HepG2 (cell line): ENCODE data around the gene TUBA4B. TPM values are rescaled to one million over a fixed set of nuclear protein-coding genes. Genes with fewer than 3 reads are reported as not detected.

Experiments used
- FOXC1 ChIP-seq: sonication (generic); formaldehyde crosslinking; IDR thresholded peaks from 2 replicates; pipeline ENCODE4 v1.8.0; 2022; ENCODE audit warnings: mild to moderate bottlenecking, missing genetic modification reagents, borderline replicate concordance
- JUNB ChIP-seq: sonication (generic); formaldehyde crosslinking; IDR thresholded peaks from 2 replicates; pipeline ENCODE4 v1.8.0; 2022; ENCODE audit warnings: missing genetic modification reagents, mild to moderate bottlenecking, borderline replicate concordance
- JUND ChIP-seq: sonication (generic); formaldehyde crosslinking; IDR thresholded peaks from 2 replicates; pipeline ENCODE4 v1.8.0; 2022; ENCODE audit warnings: mild to moderate bottlenecking, missing genetic modification reagents
- KLF6 ChIP-seq: IDR thresholded peaks from 2 replicates; pipeline ENCODE4 v1.8.0; 2016; ENCODE audit warnings: missing biosample characterization, missing genetic modification reagents
- NFRKB ChIP-seq: fragments of 450-650 bp; IDR thresholded peaks from 2 replicates; pipeline ENCODE4 v1.6.1; 2017
- NR1H2 ChIP-seq: sonication (generic); formaldehyde crosslinking; IDR thresholded peaks from 2 replicates; pipeline ENCODE4 v1.8.1; 2022; ENCODE audit warnings: low read depth, missing genetic modification reagents, borderline replicate concordance
- U2AF1 ChIP-seq: fragments of 200-400 bp; formaldehyde crosslinking; optimal IDR thresholded peaks from 2 replicates; pipeline ENCODE3; 2017; ENCODE audit warnings: mild to moderate bottlenecking, low read depth, low read length
- ZBTB38 ChIP-seq: sonication (generic); formaldehyde crosslinking; IDR thresholded peaks from 2 replicates; pipeline ENCODE4 v1.5.1; 2020; ENCODE audit warnings: mild to moderate bottlenecking, missing genetic modification reagents
- ZFYVE20 ChIP-seq: sonication (generic); formaldehyde crosslinking; IDR thresholded peaks from 2 replicates; pipeline ENCODE4 v1.8.0; 2023; ENCODE audit warnings: low read depth, mild to moderate bottlenecking, moderate library complexity, missing genetic modification reagents, borderline replicate concordance
- ZNF225 ChIP-seq: sonication (generic); formaldehyde crosslinking; IDR thresholded peaks from 2 replicates; pipeline ENCODE4 v1.4.0; 2020; ENCODE audit warnings: mild to moderate bottlenecking, missing genetic modification reagents
- ZNF260 ChIP-seq: sonication (generic); formaldehyde crosslinking; IDR thresholded peaks from 2 replicates; pipeline ENCODE4 v1.4.0; 2020; ENCODE audit warnings: missing genetic modification reagents, low read depth, mild to moderate bottlenecking, borderline replicate concordance
- polyA plus RNA-seq, 8 experiments: library from polyadenylated mRNA; depleted of rRNA in 3 of 8; stranded (reverse) in 7 of 8; unstranded in 1 of 8; fragments of >200 nt; fragmentation: Illumina TruSeq in 4 of 8; extraction: Trizol in 4 of 8; gene quantifications; 2 replicates each; pipeline versions ENCODE4 v1.2.1 to v1.2.3, GENCODE V29; 2011 to 2016; ENCODE audit warnings: low read depth in 4 of 8, missing spikeins in 1 of 8, mixed read lengths in 1 of 8; ENCODE audit not compliant: insufficient read depth in 1 of 8
- total RNA-seq, 5 experiments: library from RNA; depleted of rRNA; stranded (reverse); fragments of >200 nt; fragmentation: Illumina TruSeq; extraction: Trizol; gene quantifications; 2 replicates each; pipeline ENCODE4 v1.2.3, GENCODE V29; 2016; ENCODE audit warnings: low read depth in 1 of 5
- TF ChIP-seq, protein P1 (sequence below): sonication (generic); formaldehyde crosslinking; conservative IDR thresholded peaks from 2 replicates; pipeline ENCODE4 v1.8.0; 2022; ENCODE audit warnings: missing genetic modification reagents
- TF ChIP-seq, protein P2 (sequence below): sonication (generic); formaldehyde crosslinking; conservative IDR thresholded peaks from 2 replicates; pipeline ENCODE4 v1.8.1; 2023; ENCODE audit warnings: missing genetic modification reagents
- TF ChIP-seq, protein P3 (sequence below): IDR thresholded peaks from 2 replicates; pipeline ENCODE4 v1.6.1; 2016; ENCODE audit warnings: low read depth
- TF ChIP-seq, protein P4 (sequence below): sonication (generic); formaldehyde crosslinking; IDR thresholded peaks from 2 replicates; pipeline ENCODE4 v1.4.0; 2020; ENCODE audit warnings: mild to moderate bottlenecking, missing genetic modification reagents
- TF ChIP-seq, protein P5 (sequence below), 2 experiments: sonication (generic) in 1 of 2; formaldehyde crosslinking in 1 of 2; IDR thresholded peaks; 2 replicates each; pipeline versions ENCODE4 v1.5.1 to v1.6.1; 2011 to 2020; ENCODE audit warnings: borderline replicate concordance in 1 of 2, low read depth in 1 of 2, low read length in 1 of 2, mild to moderate bottlenecking in 1 of 2, missing genetic modification reagents in 1 of 2, moderate library complexity in 1 of 2
- TF ChIP-seq, protein P6 (sequence below): sonication (generic); formaldehyde crosslinking; IDR thresholded peaks from 2 replicates; pipeline ENCODE4 v1.5.1; 2020; ENCODE audit warnings: missing genetic modification reagents, mild to moderate bottlenecking, borderline replicate concordance

TUBA4B gene
- total and polyA plus RNA-seq, 2 of the 13 experiments (the other 11 are each of a cell fraction or from before 2014, with no cell fraction given) = 0.18 to 0.22 TPM

DNA sequence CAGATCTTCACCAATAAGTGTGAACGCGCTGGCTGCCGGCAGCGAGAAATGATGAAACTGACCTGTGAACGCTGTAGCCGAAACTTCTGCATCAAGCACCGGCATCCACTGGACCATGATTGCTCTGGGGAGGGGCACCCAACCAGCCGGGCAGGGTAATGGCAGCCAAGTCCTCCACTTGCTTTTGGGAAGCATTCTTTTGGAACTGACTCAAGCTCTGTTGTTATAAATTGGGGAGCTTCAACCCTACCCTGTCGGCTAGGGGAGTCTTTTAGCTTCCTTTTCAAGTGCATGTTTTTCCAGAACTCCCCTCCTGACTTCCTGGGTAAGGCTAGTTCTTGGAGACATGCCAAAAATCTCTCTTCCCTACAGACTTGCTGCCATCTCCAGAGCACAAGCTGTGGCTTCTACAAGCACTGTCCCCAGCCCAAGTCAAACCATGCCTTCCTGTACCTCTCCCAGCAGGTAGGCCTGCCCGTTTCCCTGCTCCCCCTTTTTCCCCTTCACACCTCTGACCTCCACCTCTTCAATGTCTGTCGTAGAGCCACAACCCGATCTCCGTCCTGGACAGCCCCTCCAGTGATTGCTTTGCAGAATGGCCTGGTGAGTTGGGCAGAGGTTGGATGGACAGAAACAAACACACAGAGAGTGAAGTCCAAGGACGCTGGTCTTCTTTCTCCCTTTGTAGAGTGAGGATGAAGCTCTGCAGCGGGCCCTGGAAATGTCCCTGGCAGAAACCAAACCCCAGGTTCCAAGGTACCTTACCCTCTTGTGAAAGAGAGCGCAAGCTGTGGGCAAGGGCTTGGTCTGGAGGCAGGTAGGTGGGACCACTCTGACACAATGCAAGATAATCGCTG is 44.9 kb upstream of the TUBA4B start (continued):
- TF ChIP-seq, protein P1, sequence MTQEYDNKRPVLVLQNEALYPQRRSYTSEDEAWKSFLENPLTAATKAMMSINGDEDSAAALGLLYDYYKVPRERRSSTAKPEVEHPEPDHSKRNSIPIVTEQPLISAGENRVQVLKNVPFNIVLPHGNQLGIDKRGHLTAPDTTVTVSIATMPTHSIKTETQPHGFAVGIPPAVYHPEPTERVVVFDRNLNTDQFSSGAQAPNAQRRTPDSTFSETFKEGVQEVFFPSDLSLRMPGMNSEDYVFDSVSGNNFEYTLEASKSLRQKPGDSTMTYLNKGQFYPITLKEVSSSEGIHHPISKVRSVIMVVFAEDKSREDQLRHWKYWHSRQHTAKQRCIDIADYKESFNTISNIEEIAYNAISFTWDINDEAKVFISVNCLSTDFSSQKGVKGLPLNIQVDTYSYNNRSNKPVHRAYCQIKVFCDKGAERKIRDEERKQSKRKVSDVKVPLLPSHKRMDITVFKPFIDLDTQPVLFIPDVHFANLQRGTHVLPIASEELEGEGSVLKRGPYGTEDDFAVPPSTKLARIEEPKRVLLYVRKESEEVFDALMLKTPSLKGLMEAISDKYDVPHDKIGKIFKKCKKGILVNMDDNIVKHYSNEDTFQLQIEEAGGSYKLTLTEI (CRISPR knock-in tag) = no peak
- TF ChIP-seq ZNF260 (CRISPR knock-in tag) = no peak
- TF ChIP-seq, protein P2, sequence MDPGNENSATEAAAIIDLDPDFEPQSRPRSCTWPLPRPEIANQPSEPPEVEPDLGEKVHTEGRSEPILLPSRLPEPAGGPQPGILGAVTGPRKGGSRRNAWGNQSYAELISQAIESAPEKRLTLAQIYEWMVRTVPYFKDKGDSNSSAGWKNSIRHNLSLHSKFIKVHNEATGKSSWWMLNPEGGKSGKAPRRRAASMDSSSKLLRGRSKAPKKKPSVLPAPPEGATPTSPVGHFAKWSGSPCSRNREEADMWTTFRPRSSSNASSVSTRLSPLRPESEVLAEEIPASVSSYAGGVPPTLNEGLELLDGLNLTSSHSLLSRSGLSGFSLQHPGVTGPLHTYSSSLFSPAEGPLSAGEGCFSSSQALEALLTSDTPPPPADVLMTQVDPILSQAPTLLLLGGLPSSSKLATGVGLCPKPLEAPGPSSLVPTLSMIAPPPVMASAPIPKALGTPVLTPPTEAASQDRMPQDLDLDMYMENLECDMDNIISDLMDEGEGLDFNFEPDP (CRISPR knock-in tag) = no peak
- no peak for TF ChIP-seq NR1H2 (CRISPR knock-in tag)
- TF ChIP-seq U2AF1 = no peak
- TF ChIP-seq, protein P3, sequence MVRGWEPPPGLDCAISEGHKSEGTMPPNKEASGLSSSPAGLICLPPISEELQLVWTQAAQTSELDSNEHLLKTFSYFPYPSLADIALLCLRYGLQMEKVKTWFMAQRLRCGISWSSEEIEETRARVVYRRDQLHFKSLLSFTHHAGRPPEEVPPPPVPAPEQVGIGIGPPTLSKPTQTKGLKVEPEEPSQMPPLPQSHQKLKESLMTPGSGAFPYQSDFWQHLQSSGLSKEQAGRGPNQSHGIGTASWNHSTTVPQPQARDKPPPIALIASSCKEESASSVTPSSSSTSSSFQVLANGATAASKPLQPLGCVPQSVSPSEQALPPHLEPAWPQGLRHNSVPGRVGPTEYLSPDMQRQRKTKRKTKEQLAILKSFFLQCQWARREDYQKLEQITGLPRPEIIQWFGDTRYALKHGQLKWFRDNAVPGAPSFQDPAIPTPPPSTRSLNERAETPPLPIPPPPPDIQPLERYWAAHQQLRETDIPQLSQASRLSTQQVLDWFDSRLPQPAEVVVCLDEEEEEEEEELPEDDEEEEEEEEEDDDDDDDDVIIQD = peak; percentile 88; the same call in 1 of the 2 replicates
- peak; percentile 86 for TF ChIP-seq KLF6 (CRISPR knock-in tag)
- TF ChIP-seq ZBTB38 (CRISPR knock-in tag) = peak; percentile 60
- TF ChIP-seq, protein P4, sequence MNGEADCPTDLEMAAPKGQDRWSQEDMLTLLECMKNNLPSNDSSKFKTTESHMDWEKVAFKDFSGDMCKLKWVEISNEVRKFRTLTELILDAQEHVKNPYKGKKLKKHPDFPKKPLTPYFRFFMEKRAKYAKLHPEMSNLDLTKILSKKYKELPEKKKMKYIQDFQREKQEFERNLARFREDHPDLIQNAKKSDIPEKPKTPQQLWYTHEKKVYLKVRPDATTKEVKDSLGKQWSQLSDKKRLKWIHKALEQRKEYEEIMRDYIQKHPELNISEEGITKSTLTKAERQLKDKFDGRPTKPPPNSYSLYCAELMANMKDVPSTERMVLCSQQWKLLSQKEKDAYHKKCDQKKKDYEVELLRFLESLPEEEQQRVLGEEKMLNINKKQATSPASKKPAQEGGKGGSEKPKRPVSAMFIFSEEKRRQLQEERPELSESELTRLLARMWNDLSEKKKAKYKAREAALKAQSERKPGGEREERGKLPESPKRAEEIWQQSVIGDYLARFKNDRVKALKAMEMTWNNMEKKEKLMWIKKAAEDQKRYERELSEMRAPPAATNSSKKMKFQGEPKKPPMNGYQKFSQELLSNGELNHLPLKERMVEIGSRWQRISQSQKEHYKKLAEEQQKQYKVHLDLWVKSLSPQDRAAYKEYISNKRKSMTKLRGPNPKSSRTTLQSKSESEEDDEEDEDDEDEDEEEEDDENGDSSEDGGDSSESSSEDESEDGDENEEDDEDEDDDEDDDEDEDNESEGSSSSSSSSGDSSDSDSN (CRISPR knock-in tag) = peak; percentile 80
- no peak for TF ChIP-seq JUNB (CRISPR knock-in tag)
- peak; percentile 4; the same call in 1 of the 2 replicates for TF ChIP-seq FOXC1 (CRISPR knock-in tag)
- TF ChIP-seq JUND = peak; percentile 53; the same call in 1 of the 2 replicates
- no peak for TF ChIP-seq NFRKB
- TF ChIP-seq, protein P5, sequence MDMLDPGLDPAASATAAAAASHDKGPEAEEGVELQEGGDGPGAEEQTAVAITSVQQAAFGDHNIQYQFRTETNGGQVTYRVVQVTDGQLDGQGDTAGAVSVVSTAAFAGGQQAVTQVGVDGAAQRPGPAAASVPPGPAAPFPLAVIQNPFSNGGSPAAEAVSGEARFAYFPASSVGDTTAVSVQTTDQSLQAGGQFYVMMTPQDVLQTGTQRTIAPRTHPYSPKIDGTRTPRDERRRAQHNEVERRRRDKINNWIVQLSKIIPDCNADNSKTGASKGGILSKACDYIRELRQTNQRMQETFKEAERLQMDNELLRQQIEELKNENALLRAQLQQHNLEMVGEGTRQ (IDR thresholded peaks at IDR 0.05; ENCODE audit: low read depth, low read length) = no peak
- TF ChIP-seq, protein P5 (CRISPR knock-in tag; IDR thresholded peaks at IDR 0.05; ENCODE audit: borderline replicate concordance) = no peak
- TF ChIP-seq, protein P6, sequence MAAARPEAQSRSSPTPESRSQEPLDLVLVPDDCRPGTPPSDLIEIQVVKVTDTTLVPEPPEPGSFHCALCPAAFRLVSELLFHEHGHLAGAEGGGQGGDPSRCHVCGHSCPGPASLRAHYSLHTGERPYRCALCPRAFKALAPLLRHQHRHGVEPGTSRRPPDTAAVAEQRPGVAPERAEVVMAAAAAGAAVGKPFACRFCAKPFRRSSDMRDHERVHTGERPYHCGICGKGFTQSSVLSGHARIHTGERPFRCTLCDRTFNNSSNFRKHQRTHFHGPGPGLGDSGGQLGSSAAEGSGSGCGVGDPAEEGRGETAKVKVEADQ (CRISPR knock-in tag) = peak; percentile 65; the same call in 1 of the 2 replicates
- no peak for TF ChIP-seq ZFYVE20 (CRISPR knock-in tag)
- TF ChIP-seq ZNF225 (CRISPR knock-in tag) = 0 out of 2 replicates have a peak, but pooled peaks have one; percentile 38
